WI38 (cell line): ENCODE results near the gene OR4E2.

Source experiments
- H3K4me3 ChIP-seq: 2 replicates; pipeline ENCODE4 v1.5.1; 2011; ENCODE audit warnings: low read depth, mild to moderate bottlenecking, control low read depth, low read length
- CTCF ChIP-seq: IDR thresholded peaks from 2 replicates; pipeline ENCODE4 v1.5.1; 2012; ENCODE audit warnings: low read depth, mild to moderate bottlenecking, control low read depth, low read length

Gene OR4E2

GRCh38 chr14:21711360-21711961 is 57.8 kb downstream of the OR4E2 start:
- peak; percentile 40; the same call in 1 of the 2 replicates for TF ChIP-seq CTCF
- H3K4me3 ChIP-seq: no peak overlapping the region

- no peak for TF ChIP-seq CTCF
- no peak overlapping the region for H3K4me3 ChIP-seq
Measured at GRCh38 chr14:21712036-21712435, 58.4 kb downstream of the OR4E2 start.

- no peak for TF ChIP-seq CTCF
- H3K4me3 ChIP-seq: no peak overlapping the region
Measured at GRCh38 chr14:21714318-21714929, 60.8 kb downstream of the OR4E2 start.
